Stimulated activated CD8-positive, alpha-beta memory T cell treated with anti-CD3 and anti-CD28 coated beads, Interleukin-15, amount 100 ng/mL, for 24 hours (primary cell): ENCODE data around the gene NEK10.
"Not testable (repeated sequence)": the region's sequence is repeated elsewhere in the genome, so short reads cannot be mapped to it uniquely, and the experiment has no call there.

Experiments used
- DNase-seq: peaks from one replicate; pipeline ENCODE4 v3.0.0-alpha.2; 2020; ENCODE audit warnings: low read depth

The NEK10 gene

GRCh38 chr3:27349832-27350231, 19.4 kb downstream of the NEK10 start:
- no peak for DNase-seq

GRCh38 chr3:27345959-27346865, 23.0 kb downstream of the NEK10 start:
- no peak for DNase-seq

GRCh38 chr3:27345493-27345892, 23.7 kb downstream of the NEK10 start:
- no peak for DNase-seq

- DNase-seq, result no peak
Observed at GRCh38 chr3:27345045-27345444, 24.1 kb downstream of the NEK10 start.

- no peak for DNase-seq
Observed at GRCh38 chr3:27344192-27344591, 25.0 kb downstream of the NEK10 start.

GRCh38 chr3:27342267-27342666, 26.9 kb downstream of the NEK10 start:
- DNase-seq, result no peak

- no peak for DNase-seq
Observed at GRCh38 chr3:27340534-27340933, 28.6 kb downstream of the NEK10 start.

- no peak for DNase-seq
Observed at GRCh38 chr3:27335571-27335970, 33.6 kb downstream of the NEK10 start.

- DNase-seq, result no peak
Observed at GRCh38 chr3:27333843-27334242, 35.3 kb downstream of the NEK10 start.

- not testable (repeated sequence) for DNase-seq
Observed at GRCh38 chr3:27328982-27329762, 40.0 kb downstream of the NEK10 start.

- DNase-seq, result no peak
Observed at GRCh38 chr3:27326629-27327545, 42.3 kb downstream of the NEK10 start.

- DNase-seq, result no peak
Observed at GRCh38 chr3:27326202-27326601, 43.0 kb downstream of the NEK10 start.

- no peak for DNase-seq
Observed at GRCh38 chr3:27325419-27325818, 43.8 kb downstream of the NEK10 start.

- no peak for DNase-seq
Observed at GRCh38 chr3:27324686-27325085, 44.5 kb downstream of the NEK10 start.

- DNase-seq, result no peak
Observed at GRCh38 chr3:27323087-27323570, 46.1 kb downstream of the NEK10 start.

GRCh38 chr3:27322634-27323033, 46.5 kb downstream of the NEK10 start:
- DNase-seq, result no peak

GRCh38 chr3:27319847-27320526, 49.2 kb downstream of the NEK10 start:
- DNase-seq, result no peak

- DNase-seq, result no peak
Observed at GRCh38 chr3:27319304-27319703, 49.9 kb downstream of the NEK10 start.

GRCh38 chr3:27317096-27317495, 52.1 kb downstream of the NEK10 start:
- DNase-seq, result no peak

GRCh38 chr3:27315003-27315402, 54.2 kb downstream of the NEK10 start:
- DNase-seq, result no peak

- no peak for DNase-seq
Observed at GRCh38 chr3:27312044-27312668, 57.0 kb downstream of the NEK10 start.
